Lung microvascular endothelial cell (primary cell): ENCODE measurements around the gene CORIN. TPM values are rescaled to one million over a fixed set of nuclear protein-coding genes. Genes with fewer than 3 reads are reported as not detected.

Source experiments
- DNase-seq, 2 donors: peaks; one replicate each; pipeline versions ENCODE4 v3.0.0 to v3.0.0-alpha.2; 2010; ENCODE audit warnings: low read depth in 2 of 2
- total RNA-seq: library from RNA; depleted of rRNA; stranded (reverse); fragments of >200 nt; gene quantifications from 2 replicates; pipeline ENCODE4 v1.2.1, GENCODE V29; 2014

CORIN gene
- total RNA-seq, 1 donor from 2014 or later, result under 0.01 TPM

DNA sequence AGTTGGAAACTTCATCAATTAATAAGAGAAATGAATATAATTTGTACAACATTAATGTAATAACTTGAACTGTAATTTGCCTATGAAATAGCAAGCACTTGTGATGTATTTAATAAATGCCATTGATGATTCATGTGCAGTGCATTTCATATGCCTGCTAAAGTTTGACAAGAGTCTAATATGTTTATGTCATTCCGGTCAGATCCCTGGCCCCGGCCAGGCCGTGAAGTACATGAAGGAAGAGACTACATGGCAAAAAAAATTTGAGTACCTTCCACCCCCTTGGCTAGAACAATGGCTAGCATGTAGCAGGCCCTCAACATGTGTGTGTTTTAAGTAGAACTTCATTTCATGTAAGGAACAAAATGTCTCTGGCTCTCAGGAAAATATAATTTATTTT, 191.5 kb downstream of the CORIN start:
- no peak for DNase-seq

DNA sequence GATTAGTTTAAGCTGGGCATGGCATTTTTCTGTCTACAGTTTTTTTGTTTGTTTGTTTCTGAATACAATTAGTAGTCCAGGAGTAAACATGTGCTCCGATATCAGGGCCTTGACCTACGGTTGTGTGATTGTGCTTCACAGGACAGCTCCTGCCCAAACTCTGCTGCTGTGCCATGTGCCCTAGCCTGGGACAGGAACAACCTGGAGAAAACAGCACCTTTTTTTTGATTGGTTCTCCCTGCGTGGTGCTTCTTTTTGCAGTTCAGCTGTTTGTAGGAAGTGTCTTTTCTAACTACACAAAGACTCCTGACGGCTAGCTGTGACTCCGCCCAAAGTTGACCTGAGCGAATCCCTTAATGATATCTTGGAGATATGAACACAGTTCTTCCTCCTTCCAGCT, 194.0 kb downstream of the CORIN start:
- no peak for DNase-seq

DNA sequence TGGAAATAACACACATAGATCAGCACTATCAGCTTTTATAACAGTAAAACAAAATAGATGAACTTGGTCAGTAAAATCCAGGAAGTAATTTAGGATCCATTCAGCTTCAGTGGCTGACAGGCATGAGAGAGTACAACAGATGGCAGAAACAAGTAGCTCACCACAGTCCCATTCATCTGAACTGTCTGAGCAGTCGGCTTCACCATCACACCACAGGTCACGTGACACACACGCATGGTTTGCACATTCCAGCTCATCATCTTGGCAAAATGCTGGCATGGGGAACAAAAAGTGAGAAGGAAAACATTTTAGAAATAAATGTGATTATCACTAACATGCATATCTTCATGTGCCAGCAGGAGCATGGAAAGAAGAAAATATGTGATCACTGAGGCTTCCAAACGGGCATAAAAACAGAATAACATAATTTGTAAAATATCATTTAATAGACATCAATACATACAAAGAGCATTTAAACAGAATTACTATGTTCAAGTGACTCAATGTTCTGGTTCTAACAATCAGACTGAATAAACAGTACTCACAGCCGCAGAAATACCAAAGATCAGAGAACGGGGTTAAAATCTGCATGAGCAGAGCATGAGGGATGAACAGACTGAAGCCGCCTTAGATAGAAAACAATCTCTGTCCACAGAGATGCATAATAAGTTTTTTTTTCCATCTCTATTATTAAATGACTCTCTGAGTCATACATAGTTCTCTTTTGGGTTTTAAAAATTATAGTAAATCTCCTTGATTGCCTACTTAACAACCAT, 194.7 kb downstream of the CORIN start:
- DNase-seq, result no peak

DNA sequence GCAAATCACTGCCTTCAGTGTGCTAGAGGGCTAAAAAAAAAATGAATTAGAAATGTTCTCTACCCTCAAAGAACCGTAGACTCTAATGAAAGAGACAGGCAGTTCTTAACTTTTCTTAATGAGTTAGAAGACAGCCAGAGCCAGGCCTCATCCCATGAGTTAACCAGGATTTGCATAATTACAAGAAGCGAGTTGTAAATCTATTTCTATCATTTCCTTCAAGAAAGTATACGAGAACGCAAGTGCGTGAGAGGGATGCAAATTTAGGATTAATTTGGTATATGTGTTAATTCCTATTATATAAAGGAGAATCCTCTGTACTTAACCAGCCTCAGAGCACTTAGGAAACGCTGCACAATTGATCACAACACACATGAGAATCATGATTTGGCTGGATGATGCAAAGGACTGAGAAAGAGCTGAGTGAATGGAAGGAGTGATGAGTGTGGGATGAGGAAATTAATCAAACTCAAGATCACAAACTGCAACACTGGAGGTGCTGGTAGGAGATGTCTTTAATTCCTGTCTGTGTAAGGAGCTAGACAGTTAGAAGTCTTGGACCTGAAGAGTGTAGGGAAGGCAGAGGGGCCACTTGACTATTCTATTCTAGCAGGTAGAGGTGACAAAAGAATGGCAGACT, 195.6 kb downstream of the CORIN start:
- DNase-seq, result no peak

DNA sequence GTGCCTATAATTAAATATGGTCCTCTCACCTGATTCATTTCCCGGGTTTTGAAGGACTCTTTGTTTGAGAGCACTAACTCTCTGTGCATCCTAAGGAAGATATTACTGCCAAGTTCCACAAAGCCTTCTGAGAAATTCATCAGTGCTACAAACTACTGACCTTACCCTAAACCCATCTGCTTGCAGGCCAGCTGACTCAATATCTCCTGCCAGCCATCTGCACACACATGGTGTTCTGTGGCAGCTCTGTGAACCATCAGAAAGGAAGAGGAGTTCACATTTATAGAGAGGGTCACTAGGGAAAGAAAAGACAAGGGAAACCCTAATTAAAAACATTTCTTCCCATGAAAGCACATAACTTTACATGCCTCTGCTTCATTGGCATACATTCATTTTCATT, 196.1 kb downstream of the CORIN start:
- no peak for DNase-seq

DNA sequence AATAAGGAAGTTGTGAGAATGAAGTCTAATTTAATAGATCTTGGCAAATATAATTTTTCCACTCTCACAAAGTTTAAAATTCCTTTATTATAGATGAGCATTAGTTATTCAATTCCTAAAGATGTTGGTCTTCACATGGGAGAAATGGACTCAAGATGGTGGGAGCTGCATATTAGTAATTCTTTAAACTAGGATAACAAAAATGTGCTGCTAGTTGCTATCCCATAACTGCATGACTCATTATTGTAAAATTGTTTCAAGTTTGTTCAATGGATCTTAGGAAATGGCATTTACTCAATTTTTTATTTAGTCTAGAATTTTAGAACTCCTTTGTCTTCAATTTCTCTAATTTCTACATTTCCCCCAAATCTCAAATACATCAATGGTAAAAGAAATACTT, 197.0 kb downstream of the CORIN start:
- DNase-seq, result no peak

DNA sequence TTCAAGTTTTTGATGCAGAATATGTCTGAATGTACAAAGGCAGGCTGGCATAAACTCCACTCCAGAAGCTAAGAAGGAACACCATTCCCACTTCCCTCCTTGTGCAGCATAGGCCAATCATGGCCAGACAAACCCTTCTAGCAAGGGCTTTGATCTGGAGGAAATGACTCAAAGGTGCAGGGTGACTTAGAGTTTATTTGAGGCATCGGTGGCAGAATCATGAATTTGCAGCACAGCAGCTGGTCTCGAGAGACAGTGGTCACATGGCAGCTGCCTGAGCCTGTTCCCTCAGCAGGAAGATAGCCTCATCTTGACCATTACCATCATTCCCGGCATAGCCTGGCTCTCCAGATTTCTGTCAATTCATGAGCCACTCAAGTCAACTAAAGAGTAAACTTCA, 198.3 kb downstream of the CORIN start:
- no peak for DNase-seq

DNA sequence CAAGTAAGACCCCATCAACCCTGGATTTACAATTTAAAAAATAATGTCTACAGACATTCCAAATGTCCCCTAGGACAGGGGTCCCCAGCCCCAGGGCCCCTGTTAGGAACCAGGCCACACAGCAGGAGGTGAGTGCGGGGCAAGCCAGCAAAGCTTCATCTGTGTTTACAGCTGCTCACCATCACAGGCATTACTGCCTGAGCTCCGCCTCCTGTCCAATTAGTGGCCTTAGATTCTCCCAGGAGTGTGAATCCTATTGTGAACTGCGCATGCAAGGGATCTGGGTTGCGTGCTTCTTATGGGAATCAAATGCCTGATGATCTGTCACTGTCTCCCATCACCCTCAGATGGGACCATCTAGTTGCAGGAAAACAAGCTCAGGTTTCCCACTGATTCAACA, 206.7 kb downstream of the CORIN start:
- DNase-seq, result no peak

DNA sequence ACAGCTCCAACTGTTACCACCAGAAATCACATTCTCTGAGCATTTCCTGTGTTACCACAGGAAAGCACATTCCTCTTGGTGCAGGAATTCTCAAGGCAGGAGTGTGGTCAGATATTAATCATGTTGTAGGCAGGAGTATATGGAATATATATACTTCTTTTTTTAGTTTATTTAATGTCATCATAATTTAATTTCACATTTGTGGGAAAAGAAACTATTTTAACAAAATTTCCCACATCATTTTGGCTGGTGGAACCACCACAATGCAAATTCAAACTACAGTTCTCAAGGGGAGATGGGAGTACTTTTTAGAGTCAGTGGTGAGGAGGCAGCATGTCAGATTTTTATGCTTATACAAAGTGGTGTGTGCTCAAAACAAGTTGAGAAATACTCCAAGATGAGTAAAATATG, 213.8 kb downstream of the CORIN start:
- peak in 1 of 2 donors; percentile 47 for DNase-seq

DNA sequence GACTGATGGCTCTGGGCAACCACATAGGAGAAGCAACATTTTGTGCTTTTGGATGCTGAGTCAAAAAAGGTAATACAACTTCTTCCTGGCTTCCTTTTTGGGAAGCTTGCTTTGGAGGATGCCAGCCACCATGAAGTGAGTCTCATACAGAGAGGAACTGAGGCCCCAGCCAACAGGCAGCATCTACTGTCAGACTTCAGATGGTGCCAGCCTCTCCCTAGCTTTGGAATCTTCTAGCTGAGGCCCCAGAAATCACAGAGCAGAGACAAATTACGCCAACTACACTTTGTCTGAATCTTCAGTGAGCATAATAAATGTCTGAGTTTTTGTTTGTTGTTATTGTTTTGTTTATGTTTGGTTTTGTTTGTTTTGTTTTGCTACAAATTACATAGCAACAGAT, 216.7 kb downstream of the CORIN start:
- no peak for DNase-seq

DNA sequence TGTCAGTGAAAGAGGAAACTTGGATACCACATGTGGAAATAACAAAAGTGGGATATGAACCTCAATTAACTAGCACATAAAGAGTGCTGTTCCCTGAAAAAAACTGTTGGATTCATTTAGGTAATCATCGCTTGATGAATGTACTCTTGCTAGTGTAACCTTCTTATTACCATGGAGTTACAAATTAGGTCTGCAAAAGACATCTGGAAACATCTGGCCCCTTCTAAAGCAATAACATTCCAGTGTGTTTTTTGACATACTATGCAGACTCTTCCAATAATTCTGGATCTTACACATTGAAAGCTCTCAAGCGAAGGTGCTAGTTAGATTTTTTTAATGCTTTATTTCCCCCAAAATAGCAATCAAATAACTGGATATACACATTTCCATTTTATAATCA, 218.2 kb downstream of the CORIN start:
- DNase-seq, result no peak

DNA sequence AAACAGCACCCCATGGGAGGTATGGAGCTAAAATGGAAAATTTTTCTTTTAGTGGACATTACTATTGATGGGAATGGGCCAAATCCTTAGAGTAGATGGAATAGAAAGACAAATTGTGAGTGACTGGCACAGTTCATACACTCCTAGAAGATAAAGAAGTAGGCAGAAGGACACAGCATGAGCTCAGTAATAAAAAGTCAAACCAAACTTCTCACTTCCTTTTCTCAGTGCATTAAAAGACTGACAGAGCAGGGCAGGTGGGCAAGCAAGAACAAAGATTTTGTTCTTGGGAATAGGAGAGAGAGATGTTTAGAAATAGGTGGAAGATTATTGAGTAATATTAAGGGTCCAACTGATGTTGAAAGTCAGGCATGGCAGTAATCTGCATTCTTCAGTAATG, 220.3 kb downstream of the CORIN start:
- DNase-seq, result no peak

DNA sequence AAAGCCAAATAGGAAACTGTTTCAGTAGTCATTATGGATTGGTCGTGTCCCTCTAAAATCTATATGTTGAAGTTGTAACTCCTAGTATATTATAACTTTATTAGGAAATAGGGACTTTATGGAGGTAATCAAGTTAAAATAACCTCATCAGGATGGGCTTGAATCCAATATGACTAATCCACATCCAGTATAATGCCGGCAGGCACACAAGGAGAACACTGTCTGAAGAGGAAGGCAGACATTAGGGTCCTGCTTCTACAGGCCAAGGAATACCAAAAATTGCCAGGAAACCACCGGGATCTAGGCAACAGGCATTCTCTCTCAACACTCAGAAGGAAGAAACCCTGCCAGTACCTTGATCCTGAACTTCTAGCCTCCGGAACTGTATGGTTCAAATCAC, 222.5 kb downstream of the CORIN start:
- peak in 1 of 2 donors; percentile 12 for DNase-seq

DNA sequence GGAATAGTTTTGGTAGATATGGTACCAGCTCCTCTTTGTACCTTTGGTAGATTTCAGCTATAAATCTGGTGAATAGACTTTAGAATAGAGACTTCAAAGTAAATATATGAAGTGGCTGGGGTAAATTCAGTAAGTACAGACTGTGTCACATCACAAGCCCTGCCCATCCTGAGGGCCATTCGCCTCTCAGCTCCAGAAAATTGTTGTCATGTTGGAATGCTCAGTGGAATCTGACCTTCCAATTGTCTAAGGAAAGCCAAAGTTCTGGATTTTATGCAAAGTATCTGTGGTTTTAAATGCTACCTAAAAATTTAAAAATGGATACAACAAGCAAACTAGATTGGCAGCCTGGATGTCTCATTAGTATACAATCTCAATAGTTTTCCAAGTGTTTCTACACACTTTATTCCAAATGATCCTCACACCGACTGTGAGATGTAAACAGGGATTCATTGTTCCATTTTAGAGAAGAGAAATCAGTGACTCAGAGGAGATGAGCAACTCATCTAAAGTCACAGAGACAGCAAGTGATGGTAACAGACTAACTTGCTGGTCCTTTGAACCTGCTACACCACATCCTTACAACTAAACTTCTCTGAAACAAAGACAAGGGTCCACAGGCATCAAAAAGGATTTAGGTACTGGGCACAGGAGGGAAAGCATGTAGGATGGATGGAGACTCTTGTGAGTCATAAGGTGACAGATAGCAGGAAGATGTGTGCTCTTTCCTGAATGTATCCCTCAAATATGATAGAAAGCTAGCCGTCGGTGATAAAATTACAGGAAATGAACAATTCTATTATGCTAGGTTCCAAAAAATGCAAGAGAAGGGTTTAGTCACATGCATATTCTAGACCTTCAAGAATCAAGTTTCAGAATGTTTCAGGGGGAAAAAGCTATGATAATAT, 225.5 kb downstream of the CORIN start:
- peak in 1 of 2 donors; percentile 8 for DNase-seq

DNA sequence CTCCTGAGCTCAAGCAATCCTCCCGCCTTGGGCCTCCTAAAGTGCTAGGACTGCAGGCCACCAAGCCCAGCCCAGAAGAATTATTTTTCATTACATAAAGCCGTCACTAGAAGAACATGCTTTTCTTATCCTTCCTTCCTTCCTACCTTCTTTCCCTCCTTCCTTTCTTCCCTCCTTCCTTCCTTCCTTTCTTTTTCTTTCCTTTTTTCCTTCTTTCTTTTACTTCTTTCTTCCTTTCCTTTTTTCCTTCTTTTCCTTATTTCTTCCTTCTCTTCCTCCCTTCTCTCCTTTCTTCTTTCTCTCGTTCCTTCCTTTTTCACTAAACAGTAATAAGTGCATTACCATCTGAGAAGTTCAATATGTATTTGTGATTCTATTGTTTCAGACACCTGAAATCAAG, 231.4 kb downstream of the CORIN start:
- DNase-seq, result no peak

DNA sequence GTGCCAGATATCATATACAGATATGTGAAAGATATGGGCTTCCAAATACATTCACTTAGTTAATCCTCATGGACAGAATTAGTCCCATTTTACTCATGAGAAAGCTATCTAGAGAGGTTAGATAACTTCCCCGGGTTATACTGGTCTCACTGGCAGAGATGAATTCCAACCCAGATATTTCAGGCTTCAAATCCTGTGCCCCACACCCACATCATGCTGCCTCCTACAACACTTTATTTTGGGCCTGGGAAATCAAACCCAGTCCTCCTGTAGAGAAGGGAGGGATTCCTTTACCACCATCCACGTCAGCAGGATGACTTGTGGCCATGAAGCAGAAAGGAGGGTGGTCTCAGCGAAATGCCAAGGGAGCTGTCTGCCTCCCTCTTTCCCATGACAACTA, 239.0 kb downstream of the CORIN start:
- DNase-seq, result no peak

DNA sequence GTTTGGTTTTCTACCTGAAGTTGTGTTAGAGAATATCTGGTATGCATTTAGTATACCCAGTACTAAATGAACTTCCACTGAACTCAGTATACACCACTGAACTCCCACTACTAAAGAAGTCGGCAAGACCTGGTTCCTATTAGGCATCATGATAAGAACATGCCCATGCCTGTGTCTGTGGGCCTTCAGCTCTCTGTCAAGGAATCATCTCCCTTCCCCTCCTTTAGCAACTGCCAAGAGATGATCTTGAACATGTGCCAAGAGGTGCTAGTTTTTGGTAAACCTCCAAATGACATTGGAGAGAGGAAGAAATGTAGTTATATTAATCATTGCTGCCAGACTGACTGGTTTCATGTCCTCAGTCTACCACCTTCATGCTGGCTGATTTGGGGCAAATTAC, 239.5 kb downstream of the CORIN start:
- no peak for DNase-seq

DNA sequence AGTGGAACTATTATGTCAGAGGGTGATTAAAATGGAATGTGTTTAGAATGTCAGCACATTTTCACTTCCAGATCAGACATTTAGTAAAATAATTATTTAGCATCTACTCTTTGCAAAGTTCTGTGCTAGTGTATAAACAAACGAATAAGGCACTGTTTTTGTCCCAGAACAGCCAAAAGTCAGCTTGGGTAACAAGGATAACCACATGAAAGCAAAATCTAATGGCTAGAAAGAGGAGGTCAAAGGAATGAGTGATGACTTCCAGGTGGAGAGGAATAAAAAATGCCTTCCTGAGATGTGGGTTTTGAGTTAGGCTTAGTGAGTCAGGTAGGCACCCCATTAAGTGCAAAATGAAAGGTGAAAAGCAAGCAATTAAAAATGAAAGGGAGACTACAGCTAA, 240.2 kb downstream of the CORIN start:
- DNase-seq, result no peak

DNA sequence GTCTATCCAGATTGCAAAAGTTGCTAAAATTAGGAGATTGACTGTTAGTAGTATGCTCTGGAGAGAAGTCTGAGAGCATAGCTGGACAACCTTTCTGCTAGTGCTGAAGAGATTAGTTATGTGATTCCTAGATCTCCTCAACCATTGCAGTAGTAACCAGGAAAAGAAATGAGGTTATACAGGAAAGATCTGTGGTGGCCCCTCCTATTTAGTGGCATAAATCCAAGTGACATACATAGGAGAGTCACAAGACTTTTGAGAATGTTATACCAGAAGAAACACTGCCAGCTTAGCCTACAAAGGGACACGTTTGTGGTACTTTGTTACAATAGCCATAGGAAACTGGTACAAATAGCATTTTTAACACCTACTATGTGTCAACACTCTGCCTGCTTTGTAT, 247.5 kb downstream of the CORIN start:
- no peak for DNase-seq

DNA sequence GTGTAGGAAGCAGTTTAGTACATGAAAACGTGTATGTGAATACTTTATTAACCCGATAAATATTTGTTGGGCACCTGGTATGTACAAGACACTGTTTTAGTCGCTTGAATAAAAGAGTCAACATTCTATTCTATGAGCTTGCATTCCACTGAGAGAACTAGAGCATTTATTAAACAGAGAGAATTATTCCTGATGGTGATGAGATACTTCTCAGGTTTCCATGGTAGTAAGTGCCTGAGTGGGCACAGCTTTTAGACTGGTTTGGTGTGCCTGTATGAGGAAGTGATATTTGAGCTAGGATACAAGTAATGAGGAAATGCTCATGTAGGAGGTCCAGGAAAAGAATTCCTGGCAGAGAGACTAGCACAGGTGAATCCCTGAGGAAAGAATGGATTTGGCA, 258.6 kb downstream of the CORIN start:
- no peak for DNase-seq

DNA sequence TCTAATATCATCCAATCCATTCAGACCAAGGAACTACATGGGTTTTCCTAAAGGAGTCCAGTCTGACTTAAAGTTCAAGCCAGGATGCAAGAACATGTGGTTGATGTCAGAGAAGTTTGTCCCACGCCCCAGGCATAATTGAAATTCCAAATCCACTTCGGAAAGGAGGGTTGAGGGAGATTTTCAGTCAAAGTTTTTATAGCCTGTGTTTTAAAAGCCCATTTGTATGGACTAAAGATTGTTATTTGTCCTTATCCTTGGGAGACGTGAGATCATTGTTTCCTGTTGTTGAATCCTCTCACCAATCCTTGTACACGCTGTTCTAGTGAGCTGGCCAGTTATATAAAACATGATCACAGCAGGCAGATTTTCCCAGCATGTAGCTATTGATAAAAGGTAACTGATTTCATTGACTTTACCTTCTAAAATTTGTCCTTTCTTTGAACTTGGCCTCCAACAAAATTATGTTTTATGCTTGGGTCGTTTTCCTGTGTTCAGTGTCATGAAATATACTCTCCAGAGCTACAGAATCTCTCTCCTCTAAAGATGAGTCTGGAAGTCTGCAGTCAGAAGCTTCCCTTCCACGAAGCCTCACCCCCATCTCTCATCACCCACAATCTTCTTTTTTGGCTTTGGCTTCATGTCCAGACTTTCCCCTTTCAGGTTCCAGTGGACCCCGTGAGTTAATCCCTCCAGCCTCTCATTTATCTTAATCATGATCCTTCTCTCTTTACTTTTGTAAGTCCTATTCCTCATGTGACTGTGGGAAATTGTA, 259.9 kb downstream of the CORIN start:
- peak; percentile 67 to 93 for DNase-seq

DNA sequence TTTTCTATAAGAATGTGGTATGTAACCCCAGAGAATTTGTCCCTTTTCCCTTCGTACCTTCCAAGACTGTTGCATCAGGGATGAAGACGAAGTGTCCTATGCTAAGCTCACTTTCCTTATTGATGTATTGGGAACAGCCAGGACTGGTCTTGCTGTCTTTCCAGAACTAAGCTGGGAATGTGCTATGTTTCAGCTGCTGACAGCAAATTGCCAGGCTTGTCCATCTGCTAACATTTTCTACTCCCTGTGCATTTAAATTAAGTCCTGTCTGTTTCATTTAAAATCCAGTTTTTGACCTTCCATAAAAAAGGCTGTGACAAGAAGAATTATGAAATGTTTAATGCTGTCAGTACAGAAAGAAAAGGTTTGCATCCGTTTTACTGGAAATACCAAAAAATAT, 264.9 kb downstream of the CORIN start:
- DNase-seq, result no peak
